ENCODE data around the gene USP3. TPM values are rescaled to one million over a fixed set of nuclear protein-coding genes. Genes with fewer than 3 reads are reported as not detected.

The USP3 gene
- total RNA-seq, 1 donor from 2014 or later = 64.2 TPM

GRCh38 chr15:63544258-63545026 lies 40.0 kb downstream of the USP3 start:
- Histone ChIP-seq H3K4me1 (no peaks in the 10 kb centered on the region), H3K9ac (no peak overlapping the region), H3K9me3 (ENCODE audit: low read depth) (no peaks in the 10 kb centered on the region), H3K4me3 (no peak overlapping the region), H3K79me2 (ENCODE audit: low read depth) (no peaks in the 10 kb centered on the region), H3K27me3 (no peaks in the 10 kb centered on the region), H3K4me2 (no peak overlapping the region), H3K36me3 (peaks cover 7% of the 10 kb centered on the region), H2AFZ (replicated peaks) (no peak overlapping the region), H3F3A (ENCODE audit: low read depth) (peaks cover 8% of the 10 kb centered on the region), H3K27ac (no peak overlapping the region), H4K20me1 (ENCODE audit: low read depth) (peaks cover 8% of the 10 kb centered on the region)
- Mint-ChIP-seq H3K27ac (no peak overlapping the region), H3K4me3 (no peak overlapping the region), H3K36me3 (no peaks in the 10 kb centered on the region), H3K4me1 (peaks cover 21% of the 10 kb centered on the region), H3K9me3 (no peaks in the 10 kb centered on the region), H3K27me3 (ENCODE audit: insufficient read depth, low read depth) (no peaks in the 10 kb centered on the region)
- DNase-seq (ENCODE audit: low spot score) = no peak
- TF ChIP-seq CTCF (IDR thresholded peaks at IDR 0.05) (no peak), EZH2phosphoT487 (IDR thresholded peaks at IDR 0.05) (no peak), EZH2 (IDR thresholded peaks at IDR 0.05) (no peak)

GRCh38 chr15:63545520-63545919 lies 41.1 kb downstream of the USP3 start:
- H4K20me1 ChIP-seq (ENCODE audit: low read depth) = peaks cover 3% of the 10 kb centered on the region
- no peaks in the 10 kb centered on the region for H3K9me3 ChIP-seq (ENCODE audit: low read depth)
- H3K9me3 Mint-ChIP-seq = no peaks in the 10 kb centered on the region
- H3K4me3 ChIP-seq = no peak overlapping the region
- H3K27me3 Mint-ChIP-seq (ENCODE audit: insufficient read depth, low read depth) = no peaks in the 10 kb centered on the region
- no peak for DNase-seq (ENCODE audit: low spot score)
- no peaks in the 10 kb centered on the region for H3K79me2 ChIP-seq (ENCODE audit: low read depth)
- no peak overlapping the region for H3K4me3 Mint-ChIP-seq
- H3K36me3 Mint-ChIP-seq = no peaks in the 10 kb centered on the region
- no peaks in the 10 kb centered on the region for H3K27me3 ChIP-seq
- H3F3A ChIP-seq (ENCODE audit: low read depth) = peaks cover 8% of the 10 kb centered on the region
- H3K27ac Mint-ChIP-seq = no peak overlapping the region
- peaks cover 10% of the 10 kb centered on the region for H3K4me1 Mint-ChIP-seq
- H3K9ac ChIP-seq = no peak overlapping the region
- no peak overlapping the region for H3K27ac ChIP-seq
- no peak overlapping the region for H3K4me2 ChIP-seq
- no peak overlapping the region for H2AFZ ChIP-seq (replicated peaks)
- peaks cover 7% of the 10 kb centered on the region for H3K36me3 ChIP-seq
- no peaks in the 10 kb centered on the region for H3K4me1 ChIP-seq
- TF ChIP-seq CTCF (IDR thresholded peaks at IDR 0.05) = no peak
- no peak for TF ChIP-seq EZH2 (IDR thresholded peaks at IDR 0.05)
- TF ChIP-seq EZH2phosphoT487 (IDR thresholded peaks at IDR 0.05) = no peak

- Histone ChIP-seq H3K36me3 (no peaks in the 10 kb centered on the region), H3K4me2 (no peak overlapping the region), H3K4me3 (no peak overlapping the region), H3K9me3 (ENCODE audit: low read depth) (no peaks in the 10 kb centered on the region), H3K9ac (no peak overlapping the region), H3K4me1 (peaks cover 17% of the 10 kb centered on the region), H3K27me3 (no peaks in the 10 kb centered on the region), H3F3A (ENCODE audit: low read depth) (no peaks in the 10 kb centered on the region), H2AFZ (replicated peaks) (no peak overlapping the region), H3K27ac (no peak overlapping the region), H3K79me2 (ENCODE audit: low read depth) (no peaks in the 10 kb centered on the region), H4K20me1 (ENCODE audit: low read depth) (no peaks in the 10 kb centered on the region)
- Mint-ChIP-seq H3K4me3 (no peak overlapping the region), H3K4me1 (peaks cover 30% of the 10 kb centered on the region), H3K27ac (no peak overlapping the region), H3K27me3 (ENCODE audit: insufficient read depth, low read depth) (no peaks in the 10 kb centered on the region), H3K36me3 (peaks cover 11% of the 10 kb centered on the region), H3K9me3 (no peaks in the 10 kb centered on the region)
- TF ChIP-seq EZH2phosphoT487 (IDR thresholded peaks at IDR 0.05) (no peak), CTCF (IDR thresholded peaks at IDR 0.05) (no peak), EZH2 (IDR thresholded peaks at IDR 0.05) (no peak)
- DNase-seq (ENCODE audit: low spot score) = no peak
Measured at GRCh38 chr15:63551400-63551799, 47.0 kb downstream of the USP3 start.
